Fibroblast of lung (primary cell): Measurements from ENCODE around the gene PTGDS.

ENCODE experiments used
- CTCF ChIP-seq, 2 donors: IDR thresholded peaks in 1 of 2; conservative IDR thresholded peaks in 1 of 2; 1 replicate in 1 of 2; 2 replicates in 1 of 2; pipeline ENCODE4 v1.5.1; 2011 to 2012; ENCODE audit warnings: low read length in 2 of 2, control low read depth in 1 of 2, inconsistent platforms in 1 of 2, low read depth in 1 of 2, mild to moderate bottlenecking in 1 of 2
- EZH2 ChIP-seq: IDR thresholded peaks from 2 replicates; pipeline ENCODE4 v1.5.1; 2012; ENCODE audit warnings: low read length, control low read depth, mild to moderate bottlenecking; ENCODE audit errors: missing control alignments

- no peak for TF ChIP-seq CTCF (conservative IDR thresholded peaks at IDR 0.05 in 1 of 2, IDR thresholded peaks at IDR 0.05 in 1 of 2; ENCODE audit: low read depth in 1 of 2, low read length in 2 of 2)
- TF ChIP-seq EZH2: no peak
These were observed 43.0 kb upstream of the PTGDS start for GRCh38 chr9:136934277-136934676.
